Measurements from ENCODE around the gene SNTN.

- TF ChIP-seq EZH2phosphoT487 (IDR thresholded peaks at IDR 0.05), result no peak
- no peak for TF ChIP-seq CTCF (IDR thresholded peaks at IDR 0.05)
- no peak for TF ChIP-seq EZH2 (IDR thresholded peaks at IDR 0.05)
These were observed at the start of gene SNTN for GRCh38 chr3:63652066-63652725.

All from neural progenitor cell (in vitro differentiated cells).